Skeletal muscle cell (primary cell): ENCODE data around the gene CYP4F8.

Source experiments
- DNase-seq: peaks from one replicate; pipeline ENCODE4 v3.0.0-alpha.2; 2010; ENCODE audit warnings: low read depth
- H3K4me3 ChIP-seq: 2 replicates; pipeline ENCODE4 v1.5.1; 2011; ENCODE audit warnings: low read depth, mild to moderate bottlenecking, control low read depth, low read length, moderate library complexity

CYP4F8 gene

GRCh38 chr19:15615526-15615925 is 508 bp downstream of the CYP4F8 start:
- no peak for DNase-seq
- H3K4me3 ChIP-seq = no peak overlapping the region

- no peak for DNase-seq
Measured at GRCh38 chr19:15616183-15616582, 1.2 kb downstream of the CYP4F8 start.

DNA sequence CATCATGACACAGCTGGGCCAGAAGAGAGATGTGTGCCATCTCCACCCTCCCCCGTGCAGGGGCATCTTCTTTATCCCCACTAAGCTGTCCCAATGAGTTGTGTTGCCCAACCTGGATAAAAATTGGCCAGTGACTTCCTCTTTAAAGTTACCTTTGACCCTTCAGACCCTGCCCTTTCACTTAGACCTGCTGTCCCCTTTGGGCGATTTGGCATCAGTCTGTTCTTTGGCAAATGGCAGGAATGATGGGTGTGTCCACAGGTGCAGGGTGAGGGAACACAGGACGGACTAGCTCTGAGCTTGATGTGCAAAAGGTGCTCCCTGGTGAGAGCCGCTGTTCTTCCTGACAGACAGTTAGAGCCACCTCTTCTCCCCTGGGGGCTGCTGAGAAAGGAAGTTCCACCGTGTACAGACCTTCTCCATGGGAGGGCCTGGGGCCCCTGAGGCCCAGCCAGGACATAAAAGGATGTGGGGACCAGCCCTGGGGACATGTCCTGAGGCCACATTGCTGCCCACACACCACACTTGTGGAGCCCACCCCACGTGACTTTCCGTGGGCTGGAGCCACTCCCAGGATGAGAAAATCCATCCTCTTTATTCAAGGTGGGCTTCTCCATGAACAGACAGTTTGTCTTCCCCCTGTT is 1.7 kb downstream of the CYP4F8 start:
- DNase-seq = no peak
- no peak overlapping the region for H3K4me3 ChIP-seq

More at GRCh38 chr19:15616183-15616582, 1.2 kb downstream of the CYP4F8 start:
- no peak overlapping the region for H3K4me3 ChIP-seq

- H3K4me3 ChIP-seq = no peak overlapping the region
- DNase-seq = no peak
Measured at GRCh38 chr19:15618321-15618720, 3.3 kb downstream of the CYP4F8 start.

GRCh38 chr19:15621801-15622200 is 6.8 kb downstream of the CYP4F8 start:
- H3K4me3 ChIP-seq = no peak overlapping the region
- DNase-seq = no peak

DNA sequence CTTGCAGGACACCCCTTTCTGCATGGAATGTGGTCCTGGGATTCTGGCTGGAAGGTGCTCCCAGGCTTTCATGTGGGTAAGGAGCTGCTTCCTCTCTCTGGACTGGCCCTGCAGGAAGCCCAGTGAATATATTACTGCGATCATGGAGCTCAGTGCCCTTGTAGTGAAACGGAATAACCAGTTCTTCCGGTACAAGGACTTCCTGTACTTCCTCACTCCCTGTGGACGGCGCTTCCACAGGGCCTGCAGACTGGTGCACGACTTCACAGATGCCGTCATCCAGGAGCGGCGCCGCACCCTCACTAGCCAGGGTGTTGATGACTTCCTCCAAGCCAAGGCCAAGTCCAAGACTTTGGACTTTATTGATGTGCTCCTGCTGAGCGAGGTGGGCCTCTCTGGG is 8.0 kb downstream of the CYP4F8 start:
- H3K4me3 ChIP-seq = no peak overlapping the region
- DNase-seq = no peak

DNA sequence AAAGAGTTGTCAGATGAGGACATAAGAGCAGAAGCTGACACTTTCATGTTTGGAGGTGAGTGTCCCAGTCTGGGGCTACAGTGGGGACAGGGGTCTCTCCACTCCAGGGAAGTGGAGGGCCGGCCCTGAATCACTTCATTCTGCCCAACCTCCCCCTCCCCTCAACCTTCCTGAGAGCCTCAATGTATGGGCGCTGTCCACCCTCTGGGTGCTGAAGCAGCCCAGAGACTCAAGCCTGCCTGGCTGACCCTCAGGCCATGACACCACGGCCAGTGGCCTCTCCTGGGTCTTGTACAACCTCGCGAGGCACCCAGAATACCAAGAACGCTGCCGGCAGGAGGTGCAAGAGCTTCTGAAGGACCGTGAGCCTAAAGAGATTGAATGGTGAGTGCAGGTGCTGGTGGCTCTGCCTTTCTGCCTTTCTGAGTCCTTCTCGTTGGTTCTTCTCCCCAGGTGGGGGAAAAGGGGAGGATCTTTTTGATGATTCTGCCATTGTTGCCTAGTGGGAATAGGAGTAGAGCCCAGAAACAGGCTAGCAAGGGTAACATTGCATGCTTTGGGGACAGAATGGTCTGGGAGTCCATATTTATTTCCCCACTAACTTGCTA is 8.8 kb downstream of the CYP4F8 start:
- DNase-seq = no peak
- H3K4me3 ChIP-seq = no peak overlapping the region

- no peak for DNase-seq
- H3K4me3 ChIP-seq = no peak overlapping the region
Measured at GRCh38 chr19:15628236-15629002, 13.4 kb downstream of the CYP4F8 start.

DNA sequence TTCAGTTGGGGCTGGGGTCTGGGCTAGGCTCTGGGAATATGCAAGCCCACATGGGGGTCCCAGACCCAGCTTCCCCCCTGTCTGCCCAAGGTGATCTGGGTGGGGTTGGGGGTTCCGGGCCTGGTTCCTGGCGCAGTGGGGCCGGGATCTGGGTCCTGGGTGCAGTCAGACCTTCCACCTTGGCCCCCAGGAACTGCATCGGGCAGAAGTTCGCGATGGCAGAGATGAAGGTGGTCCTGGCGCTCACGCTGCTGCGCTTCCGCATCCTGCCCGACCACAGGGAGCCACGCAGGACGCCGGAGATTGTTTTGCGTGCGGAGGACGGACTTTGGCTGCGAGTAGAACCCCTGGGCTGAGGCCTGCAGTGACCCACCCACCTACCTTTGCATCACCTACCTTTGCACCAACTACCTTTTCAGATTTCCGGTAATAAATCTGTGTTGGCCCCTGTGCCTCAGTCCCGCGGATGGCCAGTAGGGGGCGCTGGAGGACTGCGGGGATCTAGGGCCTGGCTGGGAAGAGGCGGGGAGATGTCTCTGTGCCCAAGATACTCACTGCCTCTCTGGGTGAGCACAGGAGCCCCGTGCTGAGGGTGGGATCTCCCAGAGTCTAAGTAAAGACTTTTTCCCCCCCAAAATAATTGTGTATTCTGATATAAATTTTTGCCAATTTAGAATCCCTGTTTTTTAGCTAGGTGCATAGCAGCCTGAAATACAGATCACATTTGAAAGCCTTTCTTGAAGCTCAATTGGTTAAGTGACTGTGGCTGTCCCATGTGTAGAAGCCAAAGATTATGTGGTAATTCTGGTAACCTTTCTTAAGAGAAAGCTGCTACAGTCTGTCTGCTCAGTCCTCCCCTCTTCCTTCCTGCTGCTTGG is 14.2 kb downstream of the CYP4F8 start:
- DNase-seq = no peak
- no peak overlapping the region for H3K4me3 ChIP-seq

DNA sequence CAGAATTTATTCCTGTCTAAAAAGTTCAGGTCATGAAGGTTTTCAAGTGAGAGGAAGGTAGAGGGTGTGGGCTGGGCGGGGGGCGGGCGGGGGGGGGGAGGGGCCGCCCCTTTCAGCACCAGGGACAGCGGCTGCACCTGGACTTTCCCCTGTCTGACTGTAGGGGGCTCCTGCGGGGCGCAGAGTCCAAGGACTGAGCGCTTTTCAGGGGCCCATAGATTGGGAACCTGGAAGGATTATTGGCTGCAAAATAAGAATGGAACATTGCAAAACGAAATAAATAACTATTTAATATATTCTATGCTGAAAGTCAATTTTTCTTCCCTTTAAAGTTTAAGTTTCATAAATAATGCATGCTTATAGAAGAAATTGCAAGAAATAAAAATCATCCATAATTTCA is 16.8 kb downstream of the CYP4F8 start:
- H3K4me3 ChIP-seq = no peak overlapping the region
- DNase-seq = no peak

- DNase-seq = no peak
- H3K4me3 ChIP-seq = no peak overlapping the region
Measured at GRCh38 chr19:15633082-15633835, 18.2 kb downstream of the CYP4F8 start.

DNA sequence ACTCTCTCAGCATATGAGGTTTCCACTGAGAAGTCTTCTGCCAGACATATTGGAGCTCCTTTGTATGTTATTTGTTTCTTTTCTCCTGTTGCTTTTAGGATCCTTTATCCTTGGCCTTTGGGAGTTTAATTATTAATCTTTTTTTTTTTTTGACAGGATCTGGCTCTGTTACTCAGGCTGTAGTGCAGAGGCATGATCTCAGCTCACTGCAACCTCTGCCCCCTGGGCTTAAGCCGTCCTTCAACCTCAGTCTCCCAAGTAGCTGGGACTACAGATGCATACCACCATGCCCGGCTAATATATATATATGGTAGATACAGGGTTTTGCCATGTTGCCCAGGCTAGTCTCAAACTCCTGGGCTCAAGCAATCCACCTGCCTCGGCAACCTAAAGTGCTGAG is 19.1 kb downstream of the CYP4F8 start:
- H3K4me3 ChIP-seq = no peak overlapping the region
- no peak for DNase-seq

- no peak overlapping the region for H3K4me3 ChIP-seq
- no peak for DNase-seq
Measured at GRCh38 chr19:15635016-15635805, 20.2 kb downstream of the CYP4F8 start.

DNA sequence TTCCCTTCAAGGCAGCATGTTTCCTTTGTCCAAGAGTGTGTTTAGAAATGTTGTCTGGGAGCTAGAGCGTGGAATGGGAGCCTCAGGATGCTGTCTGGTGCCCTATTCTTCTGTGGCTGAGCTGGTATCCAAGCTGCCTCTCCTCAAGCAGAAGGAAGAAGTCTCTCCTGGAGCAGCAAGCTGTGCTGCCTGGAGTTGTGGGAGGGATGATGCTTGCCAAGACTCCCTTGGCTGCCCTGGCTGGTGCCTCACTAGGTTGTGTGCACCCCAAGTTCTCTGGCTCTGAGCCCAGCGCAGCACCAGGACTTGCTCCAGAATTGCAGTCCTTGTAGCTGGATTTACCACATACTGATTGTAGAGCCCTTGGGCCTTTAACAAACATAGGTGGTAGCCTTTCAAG is 21.0 kb downstream of the CYP4F8 start:
- no peak overlapping the region for H3K4me3 ChIP-seq
- DNase-seq = no peak

DNA sequence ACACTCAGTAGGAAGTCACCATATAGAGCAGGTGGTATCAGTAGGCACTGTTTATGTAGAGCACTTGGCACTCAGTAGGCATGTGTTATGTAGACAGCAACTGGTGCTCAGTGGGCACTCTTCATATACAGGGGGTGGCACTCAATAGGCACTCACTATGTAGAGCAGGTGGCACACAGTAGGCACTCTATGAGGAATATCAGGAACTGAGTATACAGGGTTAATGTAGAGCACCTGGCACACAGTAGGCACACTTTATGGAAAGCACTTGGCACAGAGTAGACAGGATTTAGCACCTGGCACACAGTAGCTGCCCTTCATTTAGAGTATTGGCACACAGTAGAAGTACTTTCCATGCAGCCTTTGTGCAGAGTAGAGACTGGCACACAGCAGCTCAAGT is 24.6 kb downstream of the CYP4F8 start:
- no peak overlapping the region for H3K4me3 ChIP-seq
- no peak for DNase-seq

- no peak within 1 kb of the TSS for H3K4me3 ChIP-seq
- DNase-seq = no peak
Measured at GRCh38 chr19:15640294-15640903, 25.4 kb downstream of the CYP4F8 start, which contains the start of gene CYP4F3. Gene CYP4F3, plus strand, starts transcription at chr19:15640897. Its CDS starts 519 bp downstream, at chr19:15641416.

DNA sequence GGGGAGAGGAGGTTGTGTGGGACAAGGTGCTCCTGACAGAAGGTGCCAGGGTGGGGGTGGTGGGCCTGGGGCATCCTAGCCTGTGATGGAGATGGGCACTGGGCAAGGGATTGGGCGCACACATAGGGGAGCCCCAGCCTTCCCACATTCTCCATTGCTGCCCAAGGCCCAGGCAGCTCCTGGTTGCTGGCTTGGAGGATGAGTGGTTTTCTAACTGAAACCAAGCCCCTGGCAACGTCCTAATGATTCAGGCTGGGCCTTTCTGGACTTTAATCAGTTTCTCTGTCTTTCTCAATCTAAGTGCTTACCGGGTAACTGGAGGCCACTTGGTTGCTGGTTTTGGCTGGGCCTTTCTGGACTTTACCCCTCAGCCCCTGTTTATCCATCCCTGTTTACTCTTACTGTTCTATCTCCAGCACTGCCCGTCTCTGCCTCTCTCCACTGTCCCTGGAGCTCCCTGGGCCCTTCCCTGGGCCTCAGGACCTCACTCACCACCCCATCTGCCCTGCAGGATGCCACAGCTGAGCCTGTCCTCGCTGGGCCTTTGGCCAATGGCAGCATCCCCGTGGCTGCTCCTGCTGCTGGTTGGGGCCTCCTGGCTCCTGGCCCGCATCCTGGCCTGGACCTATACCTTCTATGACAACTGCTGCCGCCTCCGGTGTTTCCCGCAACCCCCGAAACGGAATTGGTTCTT is 26.0 kb downstream of the CYP4F8 start:
- H3K4me3 ChIP-seq = no peak overlapping the region

More for the DNA sequence above, 26.0 kb downstream of the CYP4F8 start:
- DNase-seq = no peak
